Ramos (cell line): ENCODE results near the gene CEP41.

Source experiments
- in situ Hi-C: fragments of 300-500 bp; cut with MboI; formaldehyde crosslinking; loops from one replicate; pipeline ENCODE4 v1.14.3; 2022; ENCODE audit warnings: low sequenced_read_pairs; ENCODE audit not compliant: unreplicated experiment

Gene CEP41

DNA sequence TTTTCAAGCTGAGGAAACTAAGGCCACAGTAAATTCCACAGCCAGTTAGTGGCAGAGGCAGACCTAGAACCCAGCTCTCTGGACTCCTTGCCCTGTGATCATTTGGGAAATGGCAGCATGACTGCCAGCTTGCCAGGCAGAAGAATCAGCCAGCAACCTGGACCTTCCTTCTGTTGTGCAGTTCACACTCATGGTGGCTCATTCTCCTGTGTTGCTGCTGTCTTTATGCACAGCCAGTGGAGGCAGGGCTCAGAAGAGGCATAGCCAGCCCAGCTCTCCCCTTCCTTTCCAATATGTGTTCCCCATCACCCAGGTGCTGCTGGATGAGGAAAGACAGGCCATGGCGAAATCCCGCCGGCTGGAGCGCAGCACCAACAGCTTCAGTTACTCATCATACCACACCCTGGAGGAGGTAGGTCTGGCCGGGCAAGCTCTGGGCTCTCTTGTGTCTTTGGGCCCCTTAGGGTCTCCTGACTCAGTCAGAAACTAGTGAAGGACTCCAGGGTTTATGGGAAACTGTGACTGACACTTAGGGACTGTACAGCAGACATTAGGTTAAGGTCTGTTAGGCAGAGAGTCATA, 81.4 kb downstream of the CEP41 start:
- in situ Hi-C loops: no loop called here

DNA sequence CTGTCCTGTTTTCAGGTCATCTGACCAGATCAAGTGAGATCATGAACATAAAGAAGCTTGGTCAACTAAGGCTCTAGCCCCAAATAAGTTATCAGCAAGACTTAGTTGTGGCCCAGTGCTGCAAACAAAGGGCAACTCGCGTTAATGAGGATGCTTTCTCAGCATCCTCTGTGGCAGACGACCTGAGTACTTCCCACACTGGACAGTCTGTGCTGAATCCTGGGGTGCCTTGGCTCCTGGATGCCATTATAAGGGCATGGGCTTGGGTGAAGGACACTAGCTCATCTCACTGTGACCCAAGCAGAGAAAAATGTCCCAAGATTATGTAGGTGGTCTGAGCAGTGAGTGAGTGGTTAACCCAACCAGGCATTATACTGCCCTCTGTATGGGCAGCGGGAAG, 82.3 kb downstream of the CEP41 start:
- in situ Hi-C loops: no loop called here

DNA sequence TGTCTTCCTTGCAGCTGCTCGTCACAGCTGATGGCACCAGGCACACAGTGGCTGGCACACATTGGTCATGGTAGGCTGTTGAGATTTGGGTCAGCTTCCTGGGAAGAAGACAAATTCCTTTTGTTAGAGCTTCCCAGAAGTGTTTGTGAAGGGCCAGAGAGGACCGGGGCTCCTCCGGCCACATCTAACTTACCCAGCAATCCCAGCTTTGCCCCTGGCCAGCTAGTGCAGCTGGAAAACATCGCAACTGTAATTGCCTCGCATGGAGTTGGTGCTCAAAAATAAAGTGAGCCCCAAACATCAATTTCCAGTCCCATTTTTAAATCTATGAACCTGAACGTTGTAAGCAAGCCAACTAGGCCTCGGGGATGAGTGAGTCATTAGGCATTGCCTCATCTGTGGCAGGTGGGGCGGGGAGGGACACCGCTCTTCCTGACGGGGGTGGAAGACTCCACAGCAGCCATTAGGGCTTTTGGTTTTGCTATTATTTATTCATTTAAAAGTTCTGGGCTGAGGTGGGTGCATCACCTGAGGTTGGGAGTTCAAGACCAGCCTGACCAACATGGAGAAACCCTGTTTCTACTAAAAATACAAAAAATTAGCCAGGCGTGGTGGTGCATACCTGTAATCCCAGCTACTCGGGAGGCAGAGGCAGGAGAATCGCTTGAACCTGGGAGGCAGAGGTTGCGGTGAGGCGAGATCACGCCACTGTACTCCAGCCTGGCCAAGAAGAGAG, 83.8 kb downstream of the CEP41 start:
- in situ Hi-C loops: no loop called here

DNA sequence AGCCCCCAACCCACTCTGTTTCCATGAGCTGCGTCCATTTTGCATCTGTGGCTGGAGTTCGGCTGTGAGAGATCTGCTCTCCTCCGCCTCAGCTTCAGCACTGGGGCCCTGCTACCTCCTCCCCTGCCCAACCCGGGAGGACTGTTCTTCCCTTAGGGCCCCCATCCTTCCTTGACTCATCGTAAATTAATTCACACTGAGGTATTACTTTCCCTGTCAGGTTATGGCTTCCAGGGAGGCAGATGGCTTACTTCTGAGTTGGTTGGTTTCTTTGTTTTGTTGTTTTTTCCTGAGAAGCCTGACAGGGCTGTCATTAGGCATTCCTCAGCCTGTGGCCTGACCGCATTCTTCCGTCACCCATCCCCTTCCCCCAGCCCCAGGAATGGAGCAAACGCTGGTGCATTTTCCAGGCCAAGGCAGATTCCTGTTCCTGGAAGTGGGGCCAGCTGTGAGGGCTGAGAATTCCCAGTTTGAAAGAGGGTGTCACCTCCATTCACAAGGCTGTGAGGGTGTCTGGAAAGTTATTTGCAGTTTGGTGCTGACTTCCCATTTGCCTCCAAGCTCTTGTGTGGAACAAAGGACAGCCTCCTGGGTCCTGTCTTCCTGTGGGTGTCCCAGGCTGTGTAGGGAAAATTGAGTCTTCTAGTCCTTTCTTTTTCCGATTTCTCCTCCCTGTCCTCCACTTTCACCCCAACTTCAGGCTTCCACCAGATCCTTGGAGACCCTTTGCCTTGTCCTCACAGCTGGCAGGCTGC, 84.5 kb downstream of the CEP41 start:
- in situ Hi-C loops: no loop called here

DNA sequence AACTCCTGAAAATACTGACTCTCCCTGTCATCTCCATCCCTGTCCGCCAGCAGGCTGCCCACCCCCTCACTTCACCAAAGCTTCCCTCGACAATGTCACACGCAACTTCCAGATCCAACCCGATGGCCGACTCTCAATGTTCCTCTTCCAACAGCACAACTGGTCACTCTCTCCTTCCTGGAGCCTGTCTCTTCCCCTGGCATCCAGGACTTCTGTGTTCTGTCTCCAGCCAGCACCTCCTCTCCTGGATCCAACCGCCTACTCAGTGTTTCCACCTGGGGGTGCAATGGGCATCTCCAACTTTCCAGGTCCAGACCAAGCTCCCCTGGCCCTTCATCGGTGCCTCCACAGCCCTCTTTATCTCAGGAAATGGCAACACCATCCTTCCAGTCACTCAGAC, 87.6 kb downstream of the CEP41 start:
- in situ Hi-C loops: no loop called here

- in situ Hi-C loops: no loop called here
Observed at GRCh38 chr7:130352194-130353074, 88.4 kb downstream of the CEP41 start.

DNA sequence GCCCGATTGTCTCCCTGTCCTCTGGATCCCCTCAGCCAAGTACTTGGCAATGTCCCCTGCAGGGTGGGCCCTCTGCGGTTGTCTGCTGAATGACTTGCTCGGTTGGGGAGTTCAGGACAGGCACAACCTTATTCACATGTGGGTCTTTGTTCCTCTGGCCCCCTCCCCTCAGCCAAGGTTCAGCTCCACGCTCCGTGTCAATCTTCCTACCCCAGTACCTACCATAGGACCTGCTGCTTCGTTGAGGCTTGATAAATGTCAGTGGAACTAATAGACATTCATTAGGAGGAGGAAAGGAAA, 89.1 kb downstream of the CEP41 start:
- in situ Hi-C loops: no loop called here

- in situ Hi-C loops: no loop called here
Observed at GRCh38 chr7:130350945-130351790, 89.6 kb downstream of the CEP41 start.

DNA sequence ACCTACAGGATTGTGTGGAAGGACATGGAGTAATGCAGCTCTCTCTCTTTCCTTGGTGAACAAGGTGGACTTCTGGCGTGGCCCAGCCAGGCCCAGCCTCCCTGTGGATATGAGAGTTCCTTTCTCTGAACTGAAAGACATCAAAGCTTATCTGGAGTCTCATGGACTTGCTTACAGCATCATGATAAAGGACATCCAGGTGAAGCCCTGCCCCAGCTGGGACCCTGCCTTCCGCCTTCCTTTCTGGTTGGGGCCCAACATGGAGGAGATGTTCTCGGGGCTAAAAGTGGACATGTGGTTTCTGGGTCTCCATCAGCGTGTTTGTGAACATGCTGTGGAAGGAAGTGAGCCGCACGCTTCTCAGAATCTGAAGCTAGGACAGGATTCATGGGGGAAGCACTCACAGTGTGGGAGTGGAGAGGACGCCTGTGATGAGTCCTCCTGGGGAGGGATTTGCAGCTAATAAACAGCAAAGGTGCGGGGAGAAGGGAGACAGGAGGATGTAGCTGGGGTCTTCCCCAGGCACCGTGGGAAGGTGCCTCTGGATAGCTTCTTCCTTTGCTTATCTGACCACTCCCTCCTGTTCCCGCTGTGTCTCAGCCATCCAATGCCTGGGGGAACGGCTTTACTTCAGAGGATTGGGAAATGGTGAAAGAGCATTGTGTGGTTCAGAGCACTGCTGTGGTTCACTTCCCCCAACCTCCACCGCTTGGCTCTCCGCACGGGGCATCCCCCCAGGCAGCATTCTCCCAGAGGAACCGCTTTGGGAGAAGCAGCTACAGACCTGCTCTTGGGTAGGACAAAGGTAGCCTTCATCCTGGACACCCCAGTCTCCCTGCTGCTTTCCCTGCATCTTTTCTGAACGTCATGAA, 90.7 kb downstream of the CEP41 start:
- in situ Hi-C loops: no loop called here

DNA sequence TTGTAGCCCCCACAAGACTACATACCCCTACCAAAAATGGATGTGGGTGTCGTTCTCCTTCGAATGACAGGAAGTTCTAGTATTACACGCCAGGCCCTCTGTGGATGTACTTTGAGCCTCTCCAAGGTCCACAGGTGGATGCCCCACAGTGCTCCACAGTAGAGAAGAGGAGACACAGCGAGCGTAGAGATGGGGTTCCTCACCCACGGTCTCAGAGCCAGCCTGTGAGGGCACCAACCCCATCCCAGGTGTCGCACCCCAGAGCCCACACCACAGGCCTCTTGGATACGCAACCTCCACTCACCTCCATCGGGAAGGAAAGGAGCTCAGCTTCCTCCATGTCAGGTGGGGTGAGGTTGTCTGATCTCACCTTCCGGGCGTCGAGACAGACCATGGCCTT, 93.9 kb downstream of the CEP41 start:
- in situ Hi-C loops: no loop called here

GRCh38 chr7:130346177-130346905, 94.5 kb downstream of the CEP41 start:
- in situ Hi-C loops: no loop called here

- in situ Hi-C loops: no loop called here
Observed at GRCh38 chr7:130345725-130346124, 95.1 kb downstream of the CEP41 start.

- in situ Hi-C loops: no loop called here
Observed at GRCh38 chr7:130345136-130345535, 95.7 kb downstream of the CEP41 start.

DNA sequence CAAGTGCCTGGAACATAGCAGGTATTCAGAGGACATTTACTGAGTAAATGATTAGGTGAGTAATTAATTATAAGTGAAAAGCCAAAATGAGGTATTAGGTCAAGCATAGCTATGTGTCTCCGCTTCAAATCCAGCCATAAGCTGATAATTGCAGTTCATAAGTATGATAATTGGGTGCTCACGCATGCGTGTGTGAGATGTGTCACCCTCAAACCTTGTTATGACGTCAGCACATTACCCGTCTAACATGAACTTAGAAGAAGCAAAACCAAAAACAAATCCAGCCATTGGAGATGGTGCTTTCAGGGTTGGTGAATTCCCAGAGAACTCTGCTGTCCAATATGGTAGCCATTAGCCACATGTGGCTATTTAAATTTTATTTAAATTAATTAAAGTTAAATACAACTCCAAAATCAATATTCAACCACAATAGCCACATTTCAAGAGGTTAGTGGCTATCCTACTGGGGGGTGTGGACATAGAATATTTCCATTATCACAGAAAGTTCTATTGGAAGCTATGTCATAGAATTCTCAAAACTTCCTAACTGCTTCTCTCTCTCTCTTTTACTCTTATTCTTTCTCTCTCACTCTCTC, 96.4 kb downstream of the CEP41 start, which contains the start of gene CPA5:
Gene CPA5, plus strand, starts transcription at position 546 of the 596 bp plus-strand sequence. CDS start 1,670 bp downstream, outside the sequence.
- in situ Hi-C loops: no loop called here
